Ovary (tissue), 3 donors: ENCODE measurements around the gene RAD9B.

Source experiments
- POLR2A ChIP-seq: fragments of 450-650 bp; IDR thresholded peaks from one replicate; pipeline ENCODE4 v1.6.1; 2017; ENCODE audit warnings: antibody characterized with exemption, mild to moderate bottlenecking, moderate library complexity
- TF ChIP-seq, protein P1 (sequence below), 3 donors: fragments of 450-650 bp in 2 of 3; fragments of 200-600 bp in 1 of 3; IDR thresholded peaks; one replicate each; pipeline versions ENCODE4 v1.5.1 to v1.8.0; 2016 to 2022; ENCODE audit warnings: antibody characterized with exemption in 3 of 3, mild to moderate bottlenecking in 1 of 3
- donor health status: DM: no; HTN: no; CAD: no.

DNA sequence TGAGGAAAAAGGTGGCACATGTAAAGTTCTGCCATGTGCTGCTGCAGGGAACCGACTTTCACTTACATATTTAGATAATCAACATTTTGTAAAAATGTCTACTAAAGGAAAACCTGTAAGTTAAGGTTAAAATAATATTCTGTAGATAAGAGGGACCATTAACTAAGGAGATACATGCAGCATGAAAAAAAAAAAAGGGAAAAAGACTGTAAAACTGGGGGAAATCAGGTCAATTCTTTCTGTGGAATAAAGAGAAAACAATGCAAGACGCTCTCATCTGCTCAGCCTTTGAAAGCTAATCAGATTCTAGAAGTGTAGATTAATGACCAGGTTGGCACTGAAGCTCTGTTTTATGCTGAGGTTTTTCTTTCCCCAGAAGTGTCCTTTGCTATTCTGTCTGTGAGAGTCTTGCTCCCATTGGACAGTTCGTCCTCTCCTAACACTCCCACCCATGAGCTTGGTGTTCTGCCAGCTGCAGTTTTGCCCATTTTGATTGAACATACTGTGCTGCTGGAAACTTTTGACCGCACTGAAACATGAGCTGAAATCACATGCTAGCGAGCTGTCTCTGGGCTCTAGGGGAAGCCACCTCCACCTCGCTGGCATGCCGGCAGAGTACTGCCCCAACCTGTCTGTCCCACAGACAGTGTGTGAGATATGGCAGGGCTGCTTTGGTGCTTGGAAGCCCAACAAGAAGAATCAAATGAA is 41.3 kb downstream of the RAD9B start:
- TF ChIP-seq, protein P1, sequence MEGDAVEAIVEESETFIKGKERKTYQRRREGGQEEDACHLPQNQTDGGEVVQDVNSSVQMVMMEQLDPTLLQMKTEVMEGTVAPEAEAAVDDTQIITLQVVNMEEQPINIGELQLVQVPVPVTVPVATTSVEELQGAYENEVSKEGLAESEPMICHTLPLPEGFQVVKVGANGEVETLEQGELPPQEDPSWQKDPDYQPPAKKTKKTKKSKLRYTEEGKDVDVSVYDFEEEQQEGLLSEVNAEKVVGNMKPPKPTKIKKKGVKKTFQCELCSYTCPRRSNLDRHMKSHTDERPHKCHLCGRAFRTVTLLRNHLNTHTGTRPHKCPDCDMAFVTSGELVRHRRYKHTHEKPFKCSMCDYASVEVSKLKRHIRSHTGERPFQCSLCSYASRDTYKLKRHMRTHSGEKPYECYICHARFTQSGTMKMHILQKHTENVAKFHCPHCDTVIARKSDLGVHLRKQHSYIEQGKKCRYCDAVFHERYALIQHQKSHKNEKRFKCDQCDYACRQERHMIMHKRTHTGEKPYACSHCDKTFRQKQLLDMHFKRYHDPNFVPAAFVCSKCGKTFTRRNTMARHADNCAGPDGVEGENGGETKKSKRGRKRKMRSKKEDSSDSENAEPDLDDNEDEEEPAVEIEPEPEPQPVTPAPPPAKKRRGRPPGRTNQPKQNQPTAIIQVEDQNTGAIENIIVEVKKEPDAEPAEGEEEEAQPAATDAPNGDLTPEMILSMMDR (IDR thresholded peaks at IDR 0.05) = no peak
- no peak for TF ChIP-seq POLR2A
